ENCODE data around the gene CGNL1. TPM values are rescaled to one million over a fixed set of nuclear protein-coding genes. Genes with fewer than 3 reads are reported as not detected.

CGNL1 gene
- polyA plus RNA-seq, 3 donors: 61.9 to 67.4 (median 65.3) TPM

GRCh38 chr15:57521503-57521902 lies 145.2 kb downstream of the CGNL1 start:
- DNase-seq: no peak

DNA sequence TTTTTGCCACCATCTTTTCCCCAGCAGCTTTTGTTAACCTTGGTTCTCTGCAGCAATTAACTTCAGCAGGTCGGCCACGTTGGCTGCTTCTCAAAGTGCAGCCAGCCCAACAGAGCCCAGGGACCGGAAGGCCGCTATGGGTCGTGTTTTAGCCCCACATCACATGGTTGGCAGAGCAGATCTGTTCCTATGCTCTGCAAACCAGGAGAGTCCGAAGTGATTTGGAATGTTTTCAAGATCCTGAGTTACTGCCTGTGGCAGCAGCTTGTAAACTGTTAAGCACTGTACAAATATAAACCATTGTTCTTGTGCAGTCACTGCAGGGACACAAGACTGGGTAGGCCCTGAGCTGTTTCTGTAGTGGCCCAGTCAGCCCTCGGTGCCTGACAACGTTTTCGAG lies 145.8 kb downstream of the CGNL1 start:
- DNase-seq: no peak

- no peak for DNase-seq
Observed at GRCh38 chr15:57525581-57525980, 149.3 kb downstream of the CGNL1 start.

GRCh38 chr15:57526076-57526475 lies 149.8 kb downstream of the CGNL1 start:
- DNase-seq: no peak

DNA sequence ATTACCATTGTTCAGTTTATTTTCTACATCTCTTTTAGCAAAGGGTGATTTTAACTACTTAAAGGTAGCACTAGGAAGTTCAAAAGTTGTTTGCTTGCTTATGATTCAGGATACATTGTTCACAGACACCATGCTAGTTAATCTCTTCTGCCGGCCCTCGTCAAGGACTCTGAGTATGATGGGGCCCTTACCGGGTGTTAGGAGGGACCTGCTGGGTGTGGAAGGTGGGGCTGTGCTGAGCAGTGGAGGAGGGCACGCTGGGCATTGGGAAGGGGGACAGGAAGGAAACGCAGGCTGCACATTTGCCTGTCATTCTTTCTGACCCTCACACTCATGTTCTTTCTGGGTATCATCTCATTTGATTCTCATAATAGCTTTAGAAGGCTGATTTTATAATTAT lies 150.3 kb downstream of the CGNL1 start:
- DNase-seq: no peak

GRCh38 chr15:57527382-57528091 lies 151.2 kb downstream of the CGNL1 start:
- DNase-seq: peak; percentile 88

GRCh38 chr15:57528940-57529565 lies 152.7 kb downstream of the CGNL1 start:
- no peak for DNase-seq

DNA sequence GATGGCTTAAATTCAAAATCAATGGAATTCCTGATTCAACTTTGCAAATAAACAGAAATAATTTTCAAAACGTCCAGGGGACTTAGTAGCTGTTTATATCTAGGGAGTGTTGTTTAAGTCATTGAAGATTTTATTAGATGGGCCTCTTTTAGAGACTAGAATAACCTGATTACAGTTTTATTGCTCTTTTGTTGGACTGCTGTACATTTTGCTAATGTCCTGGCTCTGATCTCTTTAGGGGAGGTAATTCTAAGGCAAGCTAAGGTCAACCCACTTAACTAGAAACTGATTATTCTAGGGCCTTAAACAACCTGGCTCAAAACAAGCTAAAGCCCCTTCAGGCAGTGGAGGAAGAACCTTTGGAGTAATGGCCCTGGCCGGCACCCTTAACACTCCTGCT lies 153.4 kb downstream of the CGNL1 start:
- DNase-seq: no peak

GRCh38 chr15:57532731-57533447 lies 156.6 kb downstream of the CGNL1 start:
- DNase-seq: no peak

- no peak for DNase-seq
Observed at GRCh38 chr15:57533448-57533799, 157.1 kb downstream of the CGNL1 start.

DNA sequence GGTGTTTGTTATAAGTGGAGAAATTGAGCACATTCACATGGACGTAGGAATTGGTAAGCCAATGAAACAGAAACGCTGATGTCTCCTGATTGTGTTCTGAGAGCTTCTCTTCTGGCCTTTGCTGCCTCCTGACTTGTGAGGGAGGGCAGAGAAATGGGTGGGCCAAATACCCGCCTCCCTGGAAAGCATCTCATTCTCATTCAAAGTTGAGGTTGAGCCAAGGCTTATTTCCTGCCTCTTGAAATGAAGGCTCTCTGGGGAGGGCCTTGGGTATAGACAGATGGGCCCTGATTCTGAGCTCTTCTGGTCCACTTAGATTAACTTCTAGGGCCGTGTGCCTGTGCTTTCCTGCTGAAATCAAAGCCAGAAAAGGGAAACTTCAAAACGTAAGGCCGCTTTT lies 158.0 kb downstream of the CGNL1 start:
- no peak for DNase-seq

GRCh38 chr15:57537072-57537471 lies 160.8 kb downstream of the CGNL1 start:
- DNase-seq: no peak

- no peak for DNase-seq
Observed at GRCh38 chr15:57537488-57538264, 161.4 kb downstream of the CGNL1 start.

GRCh38 chr15:57538265-57538529 lies 161.9 kb downstream of the CGNL1 start:
- DNase-seq: peak; percentile 61

DNA sequence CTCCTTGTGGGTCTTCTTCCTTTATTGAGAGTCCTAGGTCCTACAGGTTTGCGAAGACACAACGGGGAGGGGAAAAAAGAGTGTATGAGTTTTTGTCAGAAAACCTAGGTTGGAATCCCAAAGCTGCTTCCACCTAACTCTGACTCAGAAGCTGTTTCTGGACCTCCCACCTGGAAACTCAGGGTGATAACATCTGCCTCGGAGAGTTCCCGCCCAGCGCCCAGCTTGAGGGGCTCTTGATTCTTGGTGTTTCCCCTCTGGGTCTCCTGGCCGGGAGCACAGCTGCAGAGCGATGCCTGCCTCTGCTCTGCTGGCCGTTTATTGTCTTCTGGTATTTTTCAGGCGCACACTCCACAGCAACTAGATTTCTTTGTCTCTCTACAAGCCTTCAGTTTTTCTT lies 162.5 kb downstream of the CGNL1 start:
- DNase-seq: no peak

- no peak for DNase-seq
Observed at GRCh38 chr15:57540211-57540610, 163.9 kb downstream of the CGNL1 start.

DNA sequence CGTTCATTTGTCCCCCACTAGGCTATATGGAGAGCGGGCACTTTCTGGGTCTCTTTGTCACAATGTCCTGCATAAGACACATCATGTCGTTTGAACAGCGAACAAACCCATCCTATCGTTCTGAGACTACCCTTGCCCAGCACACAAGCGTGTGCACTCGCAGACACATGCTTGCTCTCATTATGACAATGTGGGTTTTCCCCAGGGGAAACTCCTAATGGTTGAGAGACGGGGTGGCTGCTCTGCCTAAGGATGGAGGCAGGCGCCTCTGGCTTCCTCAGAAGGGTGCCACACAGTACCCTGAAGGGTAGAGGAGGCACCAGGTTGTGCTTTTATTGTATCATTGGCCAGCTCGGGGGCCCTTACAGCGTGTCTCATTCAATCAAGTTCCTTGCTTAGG lies 164.4 kb downstream of the CGNL1 start:
- no peak for DNase-seq

DNA sequence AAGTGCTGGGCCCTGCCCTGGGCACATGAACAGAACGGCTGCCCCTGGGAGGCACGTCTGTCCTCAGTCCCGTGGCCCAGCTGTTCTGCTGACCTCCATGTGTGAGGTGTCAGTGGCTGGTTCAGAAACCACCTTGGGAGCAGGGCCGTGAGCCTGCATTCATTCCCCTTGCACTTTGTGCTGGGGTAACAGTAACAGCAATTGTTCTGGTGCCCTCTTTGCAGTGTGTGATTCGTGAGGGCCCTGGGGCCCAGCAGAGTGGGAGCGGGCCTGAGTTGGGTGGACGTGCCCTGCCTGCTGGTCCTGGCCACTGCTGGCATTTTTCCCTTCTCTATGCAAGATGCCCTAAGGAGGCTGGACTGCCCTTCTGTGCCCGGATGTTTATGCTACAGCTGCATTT lies 165.0 kb downstream of the CGNL1 start:
- no peak for DNase-seq

GRCh38 chr15:57541805-57542504 lies 165.7 kb downstream of the CGNL1 start:
- DNase-seq: peak; percentile 73

DNA sequence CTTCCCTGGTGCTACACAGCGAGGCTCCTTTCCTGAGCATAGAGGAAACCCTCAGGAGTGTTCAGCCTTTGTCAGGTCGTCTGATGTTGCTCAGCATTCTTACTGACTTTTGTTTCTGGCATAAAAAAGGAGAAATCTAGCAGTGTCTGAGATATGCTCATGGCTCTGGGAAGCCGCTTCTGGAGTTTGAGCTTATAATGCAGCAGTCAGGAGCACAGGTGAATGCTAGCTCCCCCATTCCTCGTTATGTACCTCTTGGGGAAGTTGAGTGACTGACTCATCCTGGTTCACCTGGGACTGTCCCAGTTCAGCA lies 166.2 kb downstream of the CGNL1 start:
- no peak for DNase-seq

DNA sequence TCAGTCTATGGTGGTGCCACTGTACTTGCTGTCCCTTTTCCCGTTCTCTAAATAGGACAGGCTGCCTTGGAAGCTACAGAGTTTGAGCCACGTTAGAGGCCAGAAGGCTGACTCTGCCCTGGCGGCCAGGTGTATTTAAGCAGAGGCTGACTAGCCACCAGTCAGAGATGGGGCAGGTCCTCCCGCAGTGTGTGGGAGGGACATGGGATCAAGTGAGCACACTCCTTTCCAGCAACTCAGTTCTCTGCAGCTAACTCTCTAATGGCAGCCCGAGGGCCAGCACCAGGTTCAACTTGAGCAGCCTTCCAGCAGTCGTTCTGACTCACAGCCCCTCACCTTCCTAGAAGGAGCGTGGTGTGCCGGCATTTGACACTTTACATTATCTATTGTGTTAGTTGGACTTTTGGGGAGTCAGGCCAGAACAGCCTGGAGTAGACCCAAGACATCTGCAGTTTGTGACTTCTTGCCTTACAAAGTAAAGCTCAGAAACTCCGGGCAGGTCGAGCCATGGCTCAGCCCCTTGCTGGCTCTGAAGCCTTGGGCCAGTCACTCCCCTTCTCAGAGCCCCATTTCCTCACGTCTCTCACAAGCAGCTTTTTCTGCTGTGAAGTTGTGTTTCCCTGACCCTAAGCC lies 168.7 kb downstream of the CGNL1 start:
- DNase-seq: no peak

GRCh38 chr15:57545995-57546394 lies 169.7 kb downstream of the CGNL1 start:
- DNase-seq: no peak

Measured in renal pelvis (tissue), 4 donors.